Osteocyte (in vitro differentiated cells): Measurements from ENCODE around the gene SLC38A3. TPM values are rescaled to one million over a fixed set of nuclear protein-coding genes. Genes with fewer than 3 reads are reported as not detected.

Experiments used
- DNase-seq: peaks from one replicate; pipeline ENCODE4 v3.0.0; 2021; ENCODE audit warnings: mixed read lengths; ENCODE audit not compliant: unreplicated experiment; ENCODE audit errors: extremely low spot score
- H3K27ac Mint-ChIP-seq: one replicate; pipeline ENCODE4 v1.8.0; 2021; ENCODE audit warnings: mild to moderate bottlenecking, mixed read lengths; ENCODE audit not compliant: unreplicated experiment
- H3K27me3 Mint-ChIP-seq: one replicate; pipeline ENCODE4 v1.8.0; 2021; ENCODE audit warnings: mixed read lengths; ENCODE audit not compliant: unreplicated experiment
- H3K36me3 Mint-ChIP-seq: one replicate; pipeline ENCODE4 v1.8.0; 2021; ENCODE audit warnings: mixed read lengths; ENCODE audit not compliant: unreplicated experiment
- H3K4me1 Mint-ChIP-seq: one replicate; pipeline ENCODE4 v1.8.0; 2021; ENCODE audit warnings: mixed read lengths; ENCODE audit not compliant: unreplicated experiment
- H3K4me3 Mint-ChIP-seq: one replicate; pipeline ENCODE4 v1.8.0; 2021; ENCODE audit warnings: mild to moderate bottlenecking, moderate library complexity, mixed read lengths; ENCODE audit not compliant: unreplicated experiment
- H3K9me3 Mint-ChIP-seq: one replicate; pipeline ENCODE4 v1.8.0; 2021; ENCODE audit warnings: mixed read lengths; ENCODE audit not compliant: unreplicated experiment
- CTCF ChIP-seq: fragments of 200-600 bp; sonication (generic); IDR thresholded peaks from 2 replicates; pipeline ENCODE4 v1.5.0; 2021; ENCODE audit warnings: antibody characterized with exemption, mild to moderate bottlenecking, moderate library complexity
- total RNA-seq: library from RNA; stranded (reverse); gene quantifications from 2 replicates; pipeline ENCODE4 v1.2.1, GENCODE V29; 2021

Gene SLC38A3
- total RNA-seq, 1 donor from 2014 or later = 3.9 TPM

GRCh38 chr3:50258029-50258680 lies 53.1 kb downstream of the SLC38A3 start:
- no peak for TF ChIP-seq CTCF
- peak overlapping the region; percentile 74 for H3K27ac Mint-ChIP-seq
- no peaks in the 10 kb centered on the region for H3K9me3 Mint-ChIP-seq
- H3K27me3 Mint-ChIP-seq = no peaks in the 10 kb centered on the region
- peaks cover 17% of the 10 kb centered on the region for H3K36me3 Mint-ChIP-seq
- H3K4me3 Mint-ChIP-seq = no peak overlapping the region
- H3K4me1 Mint-ChIP-seq = peaks cover 29% of the 10 kb centered on the region
- DNase-seq = no peak

GRCh38 chr3:50258979-50259378 lies 53.9 kb downstream of the SLC38A3 start:
- H3K4me3 Mint-ChIP-seq = no peak overlapping the region
- peaks cover 37% of the 10 kb centered on the region for H3K4me1 Mint-ChIP-seq
- peaks cover 14% of the 10 kb centered on the region for H3K36me3 Mint-ChIP-seq
- H3K27me3 Mint-ChIP-seq = no peaks in the 10 kb centered on the region
- no peak for TF ChIP-seq CTCF
- H3K9me3 Mint-ChIP-seq = no peaks in the 10 kb centered on the region
- DNase-seq = no peak
- H3K27ac Mint-ChIP-seq = peak overlapping the region; percentile 74

GRCh38 chr3:50259432-50260026 lies 54.5 kb downstream of the SLC38A3 start:
- Mint-ChIP-seq H3K4me3 (peak overlapping the region; percentile 68), H3K4me1 (peaks cover 42% of the 10 kb centered on the region), H3K27ac (peak overlapping the region; percentile 83), H3K27me3 (no peaks in the 10 kb centered on the region), H3K36me3 (peaks cover 14% of the 10 kb centered on the region), H3K9me3 (no peaks in the 10 kb centered on the region)
- no peak for DNase-seq
- TF ChIP-seq CTCF = no peak

- Mint-ChIP-seq H3K9me3 (no peaks in the 10 kb centered on the region), H3K27me3 (no peaks in the 10 kb centered on the region), H3K4me1 (peaks cover 49% of the 10 kb centered on the region), H3K4me3 (peak overlapping the region; percentile 70), H3K36me3 (peaks cover 14% of the 10 kb centered on the region), H3K27ac (peak overlapping the region; percentile 91)
- peak; percentile 99 for DNase-seq
- TF ChIP-seq CTCF = no peak
These were observed 55.2 kb downstream of the SLC38A3 start for GRCh38 chr3:50260027-50260941.

DNA sequence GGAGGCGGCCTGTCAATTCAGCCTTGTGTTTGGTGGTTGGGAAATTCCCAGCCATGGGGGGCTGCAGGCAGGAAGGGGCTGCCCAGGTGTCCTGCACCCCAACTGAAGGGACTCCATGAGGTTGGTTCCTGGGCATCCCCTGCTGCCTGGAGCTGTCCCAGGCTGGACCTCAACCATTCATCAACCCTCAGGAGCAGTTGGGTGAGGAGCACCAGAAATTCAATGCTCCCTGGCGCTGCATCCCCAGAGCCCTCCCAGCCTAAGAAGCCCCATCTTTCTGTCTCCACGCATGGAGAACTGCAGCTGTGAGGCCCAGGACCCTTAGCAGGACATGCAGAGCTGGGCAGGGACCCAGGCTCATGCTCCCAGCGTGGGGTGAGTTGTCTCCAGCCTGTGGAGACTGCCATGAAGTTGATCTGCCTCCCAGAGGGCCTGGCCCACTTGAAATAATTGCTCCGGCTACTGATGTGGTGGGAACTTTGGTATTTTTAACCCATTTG lies 55.9 kb downstream of the SLC38A3 start:
- no peak for DNase-seq
- no peaks in the 10 kb centered on the region for H3K27me3 Mint-ChIP-seq
- TF ChIP-seq CTCF = no peak
- H3K4me3 Mint-ChIP-seq = peak overlapping the region; percentile 70
- H3K4me1 Mint-ChIP-seq = peaks cover 55% of the 10 kb centered on the region
- H3K36me3 Mint-ChIP-seq = peaks cover 14% of the 10 kb centered on the region
- no peaks in the 10 kb centered on the region for H3K9me3 Mint-ChIP-seq
- H3K27ac Mint-ChIP-seq = peak overlapping the region; percentile 91
